OCI-LY1 (cell line): ENCODE measurements around the gene TM4SF1.

Experiments
- H2AFZ ChIP-seq: fragments of 200-600 bp; sonication (generic), shearing (Covaris generic); 2 replicates; pipeline ENCODE4 v1.6.0; 2014; ENCODE audit warnings: antibody characterized with exemption, mild to moderate bottlenecking, low read length
- H3F3A ChIP-seq: fragments of 200-600 bp; sonication (generic), shearing (Covaris generic); 2 replicates; pipeline ENCODE4 v1.6.0; 2014; ENCODE audit warnings: mild to moderate bottlenecking, antibody characterized with exemption, low read length, moderate library complexity; ENCODE audit not compliant: insufficient read depth
- H3K27ac ChIP-seq: fragments of 200-600 bp; sonication (generic); 2 replicates; pipeline ENCODE4 v1.5.1; 2014; ENCODE audit warnings: low read length, mixed run types, mild to moderate bottlenecking, low read depth; ENCODE audit not compliant: poor library complexity, severe bottlenecking
- H3K27me3 ChIP-seq: fragments of 200-600 bp; sonication (generic); 2 replicates; pipeline ENCODE4 v1.6.0; 2014; ENCODE audit warnings: antibody characterized with exemption, mild to moderate bottlenecking, low read length, moderate library complexity; ENCODE audit not compliant: insufficient read depth
- H3K36me3 ChIP-seq: fragments of 200-600 bp; sonication (generic); 2 replicates; pipeline ENCODE4 v1.6.1; 2014; ENCODE audit warnings: mild to moderate bottlenecking, antibody characterized with exemption, low read length, moderate library complexity, mixed read lengths; ENCODE audit not compliant: insufficient read depth
- H3K4me1 ChIP-seq: fragments of 200-600 bp; sonication (generic); 2 replicates; pipeline ENCODE4 v1.5.1; 2014; ENCODE audit warnings: mild to moderate bottlenecking, low read length, moderate library complexity; ENCODE audit not compliant: insufficient read depth, severe bottlenecking
- H3K4me2 ChIP-seq: fragments of 200-600 bp; sonication (generic), shearing (Covaris generic); 2 replicates; pipeline ENCODE4 v1.6.1; 2014; ENCODE audit warnings: low read length
- H3K4me3 ChIP-seq: fragments of 200-600 bp; sonication (generic); 2 replicates; pipeline ENCODE4 v1.5.1; 2014; ENCODE audit warnings: low read length, low read depth, mild to moderate bottlenecking, mixed read lengths; ENCODE audit not compliant: poor library complexity, severe bottlenecking
- H3K79me2 ChIP-seq: fragments of 200-600 bp; shearing (Covaris generic); 2 replicates; pipeline ENCODE4 v1.6.1; 2016; ENCODE audit warnings: mixed run types, low read length, mixed read lengths; ENCODE audit not compliant: insufficient read depth
- H3K9ac ChIP-seq: fragments of 200-600 bp; sonication (generic), shearing (Covaris generic); 2 replicates; pipeline ENCODE4 v1.6.1; 2014; ENCODE audit warnings: mild to moderate bottlenecking, low read length, mixed read lengths
- H3K9me2 ChIP-seq: fragments of 200-600 bp; sonication (generic), shearing (Covaris generic); 2 replicates; pipeline ENCODE4 v1.6.1; 2014; ENCODE audit warnings: low read depth, mild to moderate bottlenecking, low read length, mixed read lengths
- H3K9me3 ChIP-seq: fragments of 200-600 bp; shearing (Covaris generic); 2 replicates; pipeline ENCODE4 v1.6.1; 2014; ENCODE audit warnings: low read length, mixed read lengths
- H4K20me1 ChIP-seq: fragments of 200-600 bp; sonication (generic), shearing (Covaris generic); 2 replicates; pipeline ENCODE4 v1.6.0; 2016; ENCODE audit warnings: mild to moderate bottlenecking, low read length; ENCODE audit not compliant: insufficient read depth
- CTCF ChIP-seq: fragments of 200-600 bp; sonication (generic), shearing (Covaris generic); IDR thresholded peaks from 2 replicates; pipeline ENCODE4 v1.5.1; 2017; ENCODE audit warnings: mild to moderate bottlenecking, antibody characterized with exemption, low read length, moderate library complexity, mixed read lengths
- EZH2 ChIP-seq: fragments of 200-600 bp; sonication (generic), shearing (Covaris generic); IDR thresholded peaks from 2 replicates; pipeline ENCODE4 v1.8.0; 2017; ENCODE audit warnings: borderline replicate concordance, mixed run types, mild to moderate bottlenecking, antibody characterized with exemption, low read length, moderate library complexity, mixed read lengths

TM4SF1 gene

DNA sequence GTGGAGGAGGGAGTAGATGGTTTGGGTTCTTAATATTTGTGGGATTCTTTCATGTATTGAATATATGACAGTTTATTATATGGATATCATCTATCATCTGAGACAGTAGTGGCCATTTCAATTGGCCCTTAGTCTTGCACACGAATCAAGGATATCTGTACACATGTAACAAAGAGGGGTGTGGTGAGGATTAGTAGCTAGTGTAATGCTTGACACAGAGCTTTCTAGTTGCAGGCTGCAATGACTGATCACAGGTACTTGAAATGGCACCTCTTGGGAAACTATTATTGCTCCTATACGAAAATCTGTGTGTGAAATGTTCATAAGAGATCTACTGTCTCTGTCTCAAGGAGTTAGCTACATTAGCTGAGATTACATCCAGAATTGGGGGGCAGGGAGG lies 12.8 kb downstream of the TM4SF1 start:
- Histone ChIP-seq H2AFZ (no peak overlapping the region), H3K27me3 (peaks cover 5% of the 10 kb centered on the region; the same call in 1 of the 2 replicates), H3K27ac (no peak overlapping the region), H3K4me2 (no peak overlapping the region), H3K4me1 (no peaks in the 10 kb centered on the region), H3K9ac (no peak overlapping the region), H4K20me1 (no peaks in the 10 kb centered on the region), H3K36me3 (no peaks in the 10 kb centered on the region), H3K79me2 (no peaks in the 10 kb centered on the region), H3F3A (no peaks in the 10 kb centered on the region), H3K4me3 (no peak overlapping the region), H3K9me2 (no peaks in the 10 kb centered on the region), H3K9me3 (no peaks in the 10 kb centered on the region)
- TF ChIP-seq CTCF (no peak), EZH2 (no peak)

DNA sequence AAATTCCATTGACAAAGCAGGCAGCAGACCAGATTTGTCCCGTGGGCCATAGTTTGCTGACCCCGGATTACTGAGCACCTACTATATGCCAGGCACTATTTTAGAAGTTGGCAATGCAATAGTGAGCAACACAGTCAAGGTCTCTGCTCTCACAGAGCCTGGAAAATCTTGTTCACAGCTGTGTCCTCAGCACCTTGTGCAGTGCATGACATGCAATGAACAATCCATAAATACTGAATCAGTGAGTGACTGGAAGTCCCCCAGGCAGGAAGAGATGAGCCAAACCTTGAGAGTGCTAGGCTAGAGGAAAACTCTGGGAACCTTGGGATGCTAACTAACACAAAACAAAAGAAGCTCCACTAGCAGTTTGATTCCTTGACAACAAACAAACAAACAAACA lies 14.4 kb downstream of the TM4SF1 start:
- no peaks in the 10 kb centered on the region for H3F3A ChIP-seq
- H3K9me3 ChIP-seq, result no peaks in the 10 kb centered on the region
- no peak overlapping the region for H3K27ac ChIP-seq
- H3K4me2 ChIP-seq, result no peak overlapping the region
- no peaks in the 10 kb centered on the region for H4K20me1 ChIP-seq
- no peaks in the 10 kb centered on the region for H3K79me2 ChIP-seq
- no peaks in the 10 kb centered on the region for H3K9me2 ChIP-seq
- TF ChIP-seq EZH2 (no peak), CTCF (no peak)
- no peak overlapping the region for H3K9ac ChIP-seq
- peaks cover 5% of the 10 kb centered on the region; the same call in 1 of the 2 replicates for H3K27me3 ChIP-seq
- no peaks in the 10 kb centered on the region for H3K36me3 ChIP-seq
- no peak overlapping the region for H2AFZ ChIP-seq
- H3K4me3 ChIP-seq, result no peak overlapping the region
- no peaks in the 10 kb centered on the region for H3K4me1 ChIP-seq

DNA sequence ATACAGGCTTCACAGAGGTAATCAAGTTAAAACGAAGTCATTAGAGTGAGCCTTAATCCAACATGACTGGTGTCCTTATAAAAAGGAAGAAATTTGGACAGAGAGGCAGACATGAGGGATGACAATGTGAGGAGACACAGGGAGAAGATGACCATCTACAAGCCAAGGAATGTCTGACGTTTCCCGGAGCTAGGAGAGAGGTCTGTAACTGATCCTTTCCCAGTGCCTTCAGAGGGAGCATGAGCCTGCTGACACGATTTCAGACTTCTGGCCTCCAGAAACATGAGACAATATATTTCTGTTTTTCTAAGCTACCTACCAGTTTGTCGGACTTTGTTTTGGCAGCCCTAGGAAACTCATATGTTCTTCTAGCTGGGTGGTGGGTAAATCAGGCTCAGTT lies 15.1 kb downstream of the TM4SF1 start:
- Histone ChIP-seq H3K79me2 (no peaks in the 10 kb centered on the region), H3K4me2 (no peak overlapping the region), H2AFZ (no peak overlapping the region), H3K27me3 (peaks cover 5% of the 10 kb centered on the region; the same call in 1 of the 2 replicates), H3F3A (no peaks in the 10 kb centered on the region), H3K9ac (no peak overlapping the region), H3K4me1 (no peaks in the 10 kb centered on the region), H3K36me3 (no peaks in the 10 kb centered on the region), H3K9me2 (no peaks in the 10 kb centered on the region), H4K20me1 (no peaks in the 10 kb centered on the region), H3K27ac (no peak overlapping the region), H3K4me3 (no peak overlapping the region), H3K9me3 (no peaks in the 10 kb centered on the region)
- no peak for TF ChIP-seq EZH2
- no peak for TF ChIP-seq CTCF
